Uterus (tissue), 4 donors: ENCODE data around the gene MINAR1. TPM values are rescaled to one million over a fixed set of nuclear protein-coding genes. Genes with fewer than 3 reads are reported as not detected.

ENCODE experiments used
- DNase-seq, 2 donors: peaks; one replicate each; pipeline ENCODE4 v3.0.0-alpha.2; 2019 to 2020
- H3K27ac ChIP-seq, 2 donors: fragments of 200-600 bp; sonication (generic); 1 replicate in 1 of 2; 2 replicates in 1 of 2; pipeline ENCODE4 v1.5.1; 2016 to 2018
- H3K27me3 ChIP-seq, 2 donors: fragments of 200-600 bp; sonication (generic); one replicate each; pipeline ENCODE4 v1.5.1; 2018 to 2019; ENCODE audit warnings: control low read depth in 1 of 2
- H3K36me3 ChIP-seq, 2 donors: fragments of 200-600 bp; sonication (generic); one replicate each; pipeline ENCODE4 v1.5.1; 2019; ENCODE audit warnings: control low read depth in 1 of 2
- H3K4me1 ChIP-seq, 2 donors: fragments of 200-600 bp; sonication (generic); one replicate each; pipeline ENCODE4 v1.5.1; 2018 to 2019; ENCODE audit warnings: control low read depth in 1 of 2
- H3K4me3 ChIP-seq, 2 donors: fragments of 200-600 bp; sonication (generic); 1 replicate in 1 of 2; 2 replicates in 1 of 2; pipeline ENCODE4 v1.5.1; 2018 to 2019; ENCODE audit warnings: mild to moderate bottlenecking in 1 of 2
- H3K9me3 ChIP-seq, 2 donors: fragments of 200-600 bp; sonication (generic); one replicate each; pipeline ENCODE4 v1.5.1; 2019; ENCODE audit warnings: control low read depth in 1 of 2
- CTCF ChIP-seq, 4 experiments: fragments of 200-600 bp in 2 of 4; fragments of 450-650 bp in 2 of 4; sonication (generic) in 2 of 4; IDR thresholded peaks; one replicate each; pipeline ENCODE4 v1.5.1; 2016 to 2019; ENCODE audit warnings: antibody characterized with exemption in 4 of 4, mild to moderate bottlenecking in 2 of 4, moderate library complexity in 1 of 4
- POLR2A ChIP-seq, 2 donors: fragments of 450-650 bp; IDR thresholded peaks; one replicate each; pipeline ENCODE4 v1.6.1; 2016; ENCODE audit warnings: antibody characterized with exemption in 2 of 2, mild to moderate bottlenecking in 1 of 2, moderate library complexity in 1 of 2
- intact Hi-C: fragments of 100-400 bp; cut with DNase I; formaldehyde crosslinking; loops from one replicate; pipeline ENCODE4 v1.15.1; 2023; ENCODE audit warnings: low total_unique reads
- total RNA-seq, 4 donors: library from RNA; depleted of rRNA in 3 of 4; stranded (reverse); fragments of >200 nt in 3 of 4; gene quantifications; one replicate each; pipeline versions ENCODE4 v1.1.0 to v1.2.4, GENCODE V29; 2014 to 2023
- donor health status: DM: yes; HTN: yes; CAD: no.

Gene MINAR1
- total RNA-seq, 4 donors from 2014 or later: 0.43 to 2.9 (median 1.5) TPM; not detected in 1

GRCh38 chr15:79455361-79455760, 23.2 kb downstream of the MINAR1 start:
- H3K4me1 ChIP-seq: no peaks in the 10 kb centered on the region
- DNase-seq: no peak
- H3K27ac ChIP-seq: no peak overlapping the region
- intact Hi-C loops: no loop called here
- no peaks in the 10 kb centered on the region for H3K27me3 ChIP-seq
- H3K4me3 ChIP-seq: no peak overlapping the region
- no peaks in the 10 kb centered on the region for H3K36me3 ChIP-seq
- H3K9me3 ChIP-seq: no peaks in the 10 kb centered on the region
- TF ChIP-seq CTCF (IDR thresholded peaks at IDR 0.05) (no peak), POLR2A (IDR thresholded peaks at IDR 0.05) (no peak)

- H3K27me3 ChIP-seq: no peaks in the 10 kb centered on the region
- H3K36me3 ChIP-seq: no peaks in the 10 kb centered on the region
- intact Hi-C loops: no loop called here
- TF ChIP-seq CTCF (IDR thresholded peaks at IDR 0.05): no peak
- TF ChIP-seq POLR2A (IDR thresholded peaks at IDR 0.05): no peak
- no peak for DNase-seq
- H3K4me1 ChIP-seq: no peaks in the 10 kb centered on the region
- no peaks in the 10 kb centered on the region for H3K9me3 ChIP-seq
- no peak overlapping the region for H3K4me3 ChIP-seq
- no peak overlapping the region for H3K27ac ChIP-seq
These were observed 23.8 kb downstream of the MINAR1 start for GRCh38 chr15:79455943-79456342.

- TF ChIP-seq POLR2A (IDR thresholded peaks at IDR 0.05) (no peak), CTCF (IDR thresholded peaks at IDR 0.05) (no peak)
- no peak for DNase-seq
These were observed 26.4 kb downstream of the MINAR1 start for GRCh38 chr15:79458491-79458890.

GRCh38 chr15:79459666-79460065, 27.5 kb downstream of the MINAR1 start:
- H3K4me3 ChIP-seq: no peak overlapping the region
- no peaks in the 10 kb centered on the region for H3K27me3 ChIP-seq
- DNase-seq: no peak
- H3K27ac ChIP-seq: no peak overlapping the region
- H3K9me3 ChIP-seq: no peaks in the 10 kb centered on the region
- TF ChIP-seq POLR2A (IDR thresholded peaks at IDR 0.05) (no peak), CTCF (IDR thresholded peaks at IDR 0.05) (no peak)
- intact Hi-C loops: no loop called here
- no peaks in the 10 kb centered on the region for H3K4me1 ChIP-seq
- H3K36me3 ChIP-seq: no peaks in the 10 kb centered on the region

More at GRCh38 chr15:79458491-79458890, 26.4 kb downstream of the MINAR1 start:
- H3K27ac ChIP-seq: no peak overlapping the region
- no peak overlapping the region for H3K4me3 ChIP-seq
- intact Hi-C loops: no loop called here
- H3K36me3 ChIP-seq: no peaks in the 10 kb centered on the region
- no peaks in the 10 kb centered on the region for H3K9me3 ChIP-seq
- H3K4me1 ChIP-seq: no peaks in the 10 kb centered on the region
- H3K27me3 ChIP-seq: no peaks in the 10 kb centered on the region

GRCh38 chr15:79463043-79463780, 31.1 kb downstream of the MINAR1 start:
- no peak overlapping the region for H3K27ac ChIP-seq
- intact Hi-C loops: no loop called here
- no peaks in the 10 kb centered on the region for H3K4me1 ChIP-seq
- H3K9me3 ChIP-seq: no peaks in the 10 kb centered on the region
- H3K27me3 ChIP-seq: no peaks in the 10 kb centered on the region
- TF ChIP-seq CTCF (IDR thresholded peaks at IDR 0.05) (no peak), POLR2A (IDR thresholded peaks at IDR 0.05) (no peak)
- no peak overlapping the region for H3K4me3 ChIP-seq
- no peak for DNase-seq
- H3K36me3 ChIP-seq: no peaks in the 10 kb centered on the region
